Body of pancreas (tissue), 4 donors: Measurements from ENCODE around the gene LENG1.

Experiments
- CTCF ChIP-seq, 7 experiments: fragments of 450-650 bp in 4 of 7; fragments of 200-600 bp in 3 of 7; sonication (generic) in 3 of 7; IDR thresholded peaks; one replicate each; pipeline ENCODE4 v1.5.1; 2016 to 2019; ENCODE audit warnings: antibody characterized with exemption in 7 of 7
- POLR2A ChIP-seq, 3 donors: fragments of 450-650 bp; IDR thresholded peaks; one replicate each; pipeline ENCODE4 v1.6.1; 2016; ENCODE audit warnings: antibody characterized with exemption in 3 of 3, mild to moderate bottlenecking in 2 of 3

- TF ChIP-seq POLR2A (IDR thresholded peaks at IDR 0.05): no peak
- no peak for TF ChIP-seq CTCF (IDR thresholded peaks at IDR 0.05)
Measured at GRCh38 chr19:54107876-54108490, 51.5 kb downstream of the LENG1 start.
